ENCODE data around the gene C3orf33. TPM values are rescaled to one million over a fixed set of nuclear protein-coding genes. Genes with fewer than 3 reads are reported as not detected.

Gene C3orf33, protein sequence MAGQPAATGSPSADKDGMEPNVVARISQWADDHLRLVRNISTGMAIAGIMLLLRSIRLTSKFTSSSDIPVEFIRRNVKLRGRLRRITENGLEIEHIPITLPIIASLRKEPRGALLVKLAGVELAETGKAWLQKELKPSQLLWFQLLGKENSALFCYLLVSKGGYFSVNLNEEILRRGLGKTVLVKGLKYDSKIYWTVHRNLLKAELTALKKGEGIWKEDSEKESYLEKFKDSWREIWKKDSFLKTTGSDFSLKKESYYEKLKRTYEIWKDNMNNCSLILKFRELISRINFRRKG
- polyA plus RNA-seq (2011; rRNA removed) = 9.3 and 11.1 TPM in 2 replicates
- 3.5 and 3.6 TPM in 2 replicates for polyA plus RNA-seq (2012; cell fraction: cytosol; rRNA removed)
- 1.3 and 4.8 TPM in 2 replicates for polyA plus RNA-seq (2012; cell fraction: nucleus; rRNA removed)
- polyA plus RNA-seq (2017; fragmentation: RNase III; extraction: RNeasy Plus Mini Kit Qiagen cat#74134 plus additional on column Dnase treatment) = 7.7 to 8.3 TPM (median 7.9 TPM) in 3 replicates
- polyA minus RNA-seq (2011; rRNA and poly(A)+ RNA removed) = 1.6 and 1.7 TPM in 2 replicates

- FAIRE-seq (no peak), ATAC-seq (peak; percentile 97), DNase-seq (ENCODE audit: low read depth in 1 of 2, low spot score in 1 of 2) (peak; percentile 72 to 84)
- Histone ChIP-seq H3K4me1 (no peaks in the 10 kb centered on the region), H3K9me3 (no peaks in the 10 kb centered on the region), H3K4me2 (peak within 1 kb of the TSS; percentile 74), H3K27ac (peak within 1 kb of the TSS; percentile 92), H3K4me3 (peak within 1 kb of the TSS; percentile 80)
- CTCF ChIA-PET = interaction anchor here (0.6 to 3.0 kb wide), 71 partner anchors 10 to 1398 kb away, joined by 3 to 40 read pairs (median 5); partner anchors contain the start of genes PLCH1 and SLC33A1
- 2% methylated on average over 22 of the region's 61 CpGs for WGBS (ENCODE audit: missing lambda C conversion rate)
- POLR2A ChIA-PET = interaction anchor here (0.5 to 2.7 kb wide), 11 partner anchors 12 to 558 kb away, joined by 3 to 24 read pairs (median 5); partner anchors contain the start of genes GMPS, PLCH1 and SLC33A1
- no peak for TF ChIP-seq CHD2 (IDR thresholded peaks at IDR 0.05; ENCODE audit: low read length, partially characterized antibody)
- TF ChIP-seq ESRRA (IDR thresholded peaks at IDR 0.05; ENCODE audit: borderline replicate concordance, low read length) = no peak
- TF ChIP-seq EP300 (IDR thresholded peaks at IDR 0.05) = no peak
- TF ChIP-seq ELK1 (IDR thresholded peaks at IDR 0.05; ENCODE audit: low read depth, low read length) = no peak
- TF ChIP-seq ZNF302 (CRISPR knock-in tag; IDR thresholded peaks at IDR 0.05) = no peak
- no peak for TF ChIP-seq FOSL2 (IDR thresholded peaks at IDR 0.05)
- TF ChIP-seq FOSL2 (CRISPR knock-in tag; IDR thresholded peaks at IDR 0.05) = no peak
- no peak for TF ChIP-seq RARB (CRISPR knock-in tag; IDR thresholded peaks at IDR 0.05)
- no peak for TF ChIP-seq ZSCAN20 (CRISPR knock-in tag; IDR thresholded peaks at IDR 0.05)
- TF ChIP-seq CBX2 (IDR thresholded peaks at IDR 0.05; ENCODE audit: borderline replicate concordance, low read depth) = no peak
- TF ChIP-seq, protein P1, sequence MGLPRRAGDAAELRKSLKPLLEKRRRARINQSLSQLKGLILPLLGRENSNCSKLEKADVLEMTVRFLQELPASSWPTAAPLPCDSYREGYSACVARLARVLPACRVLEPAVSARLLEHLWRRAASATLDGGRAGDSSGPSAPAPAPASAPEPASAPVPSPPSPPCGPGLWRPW (IDR thresholded peaks at IDR 0.05) = no peak
- TF ChIP-seq TFCP2L1 (CRISPR knock-in tag; IDR thresholded peaks at IDR 0.05) = no peak
- TF ChIP-seq JUNB (IDR thresholded peaks at IDR 0.05) = no peak
- peak in 1 of 2 experiments; percentile 50; a peak in 2 of 5 replicates for TF ChIP-seq JUN (IDR thresholded peaks at IDR 0.05)
- TF ChIP-seq RFX5 (IDR thresholded peaks at IDR 0.05) = no peak
- peak; percentile 65 to 81 for TF ChIP-seq RAD21 (conservative IDR thresholded peaks at IDR 0.05 in 1 of 2, IDR thresholded peaks at IDR 0.05 in 1 of 2)
- no peak; the same call in 1 of the 2 replicates for TF ChIP-seq HOXB5 (CRISPR knock-in tag; IDR thresholded peaks at IDR 0.05)
- no peak for TF ChIP-seq ATOH8 (CRISPR knock-in tag; IDR thresholded peaks at IDR 0.05; ENCODE audit: low read depth)
- TF ChIP-seq MYC (IDR thresholded peaks at IDR 0.05; ENCODE audit: borderline replicate concordance, low read length) = no peak
- no peak for TF ChIP-seq USF2 (IDR thresholded peaks at IDR 0.05)
- TF ChIP-seq HMGXB4 (CRISPR knock-in tag; IDR thresholded peaks at IDR 0.05; ENCODE audit: borderline replicate concordance) = peak; percentile 90; the same call in 1 of the 2 replicates
- no peak for TF ChIP-seq NPAS2 (CRISPR knock-in tag; IDR thresholded peaks at IDR 0.05; ENCODE audit: borderline replicate concordance)
- TF ChIP-seq BHLHE40 (IDR thresholded peaks at IDR 0.05; ENCODE audit: low read depth, low read length) = no peak
- TF ChIP-seq CHD4 (IDR thresholded peaks at IDR 0.05; ENCODE audit: borderline replicate concordance) = no peak
- TF ChIP-seq SREBF2 (IDR thresholded peaks at IDR 0.05) = no peak
- TF ChIP-seq TP53 (CRISPR knock-in tag; IDR thresholded peaks at IDR 0.05) = no peak
- TF ChIP-seq NFE2L2 (conservative IDR thresholded peaks at IDR 0.05; ENCODE audit: low read length) = no peak
- TF ChIP-seq MAZ (IDR thresholded peaks at IDR 0.05; ENCODE audit: borderline replicate concordance, low read depth, low read length) = no peak
- TF ChIP-seq POLR2AphosphoS2 (conservative IDR thresholded peaks at IDR 0.05; ENCODE audit: low read length) = no peak
- no peak for TF ChIP-seq HEYL (CRISPR knock-in tag; IDR thresholded peaks at IDR 0.05)
- no peak for TF ChIP-seq GATA3 (IDR thresholded peaks at IDR 0.05; ENCODE audit: borderline replicate concordance)
- TF ChIP-seq, protein P2, sequence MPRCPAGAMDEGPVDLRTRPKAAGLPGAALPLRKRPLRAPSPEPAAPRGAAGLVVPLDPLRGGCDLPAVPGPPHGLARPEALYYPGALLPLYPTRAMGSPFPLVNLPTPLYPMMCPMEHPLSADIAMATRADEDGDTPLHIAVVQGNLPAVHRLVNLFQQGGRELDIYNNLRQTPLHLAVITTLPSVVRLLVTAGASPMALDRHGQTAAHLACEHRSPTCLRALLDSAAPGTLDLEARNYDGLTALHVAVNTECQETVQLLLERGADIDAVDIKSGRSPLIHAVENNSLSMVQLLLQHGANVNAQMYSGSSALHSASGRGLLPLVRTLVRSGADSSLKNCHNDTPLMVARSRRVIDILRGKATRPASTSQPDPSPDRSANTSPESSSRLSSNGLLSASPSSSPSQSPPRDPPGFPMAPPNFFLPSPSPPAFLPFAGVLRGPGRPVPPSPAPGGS (IDR thresholded peaks at IDR 0.05) = no peak
- no peak for TF ChIP-seq FOXS1 (CRISPR knock-in tag; IDR thresholded peaks at IDR 0.05)
Observed at GRCh38 chr3:155805802-155806618, at the start of gene C3orf33. Gene C3orf33 (minus strand): TSS chr3:155806278. CDS start chr3:155806252, 26 bp downstream.

All from A549 (cell line).